MM.1S (cell line): Measurements from ENCODE around the gene PSORS1C1.

ENCODE experiments used
- EZH2 ChIP-seq: fragments of 300-600 bp; sonication (generic); optimal IDR thresholded peaks from 2 replicates; pipeline ENCODE3; 2017; ENCODE audit warnings: low read depth, mild to moderate bottlenecking, antibody characterized with exemption, low read length, mixed read lengths
- EZH2phosphoT487 ChIP-seq: fragments of 300-600 bp; sonication (generic); IDR thresholded peaks from 2 replicates; pipeline ENCODE4 v1.6.1; 2018; ENCODE audit warnings: antibody characterized with exemption, low read length
- TF ChIP-seq, protein P1 (sequence below): fragments of 300-600 bp; sonication (generic); IDR thresholded peaks from 2 replicates; pipeline ENCODE4 v1.5.1; 2016; ENCODE audit warnings: antibody characterized with exemption, low read length, mixed read lengths

DNA sequence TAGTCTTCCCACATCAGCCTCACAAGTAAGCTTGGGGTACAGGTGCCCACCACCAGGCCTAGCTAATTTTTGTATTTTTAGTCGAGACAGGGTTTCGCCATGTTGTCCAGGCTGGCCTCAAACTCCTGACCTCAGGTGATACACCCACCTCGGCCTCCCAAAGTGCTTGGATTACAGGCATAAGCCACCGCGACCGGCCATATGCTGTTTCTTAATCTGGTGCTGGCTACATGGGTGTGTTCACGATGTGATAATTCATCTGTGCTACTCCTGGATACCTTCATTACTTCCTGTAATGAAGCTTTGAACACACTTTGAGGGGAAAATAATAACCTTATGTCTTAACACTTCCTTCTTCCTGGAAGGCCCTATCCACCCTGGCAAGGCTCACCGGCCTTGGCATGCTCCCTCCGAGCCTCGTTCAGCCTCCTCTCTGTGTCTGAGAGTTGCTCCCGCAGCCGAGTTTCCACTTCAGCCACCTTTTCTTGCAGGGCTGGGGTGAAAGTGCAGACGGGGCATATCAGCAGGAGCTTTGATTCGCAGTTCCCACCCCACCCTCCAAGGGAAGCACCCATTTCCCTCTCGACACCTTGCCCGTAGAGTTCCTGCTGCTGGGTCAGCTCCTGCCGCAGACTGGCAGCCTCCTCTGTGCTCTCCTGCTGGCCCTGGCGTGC is 29.8 kb downstream of the PSORS1C1 start:
- TF ChIP-seq, protein P1, sequence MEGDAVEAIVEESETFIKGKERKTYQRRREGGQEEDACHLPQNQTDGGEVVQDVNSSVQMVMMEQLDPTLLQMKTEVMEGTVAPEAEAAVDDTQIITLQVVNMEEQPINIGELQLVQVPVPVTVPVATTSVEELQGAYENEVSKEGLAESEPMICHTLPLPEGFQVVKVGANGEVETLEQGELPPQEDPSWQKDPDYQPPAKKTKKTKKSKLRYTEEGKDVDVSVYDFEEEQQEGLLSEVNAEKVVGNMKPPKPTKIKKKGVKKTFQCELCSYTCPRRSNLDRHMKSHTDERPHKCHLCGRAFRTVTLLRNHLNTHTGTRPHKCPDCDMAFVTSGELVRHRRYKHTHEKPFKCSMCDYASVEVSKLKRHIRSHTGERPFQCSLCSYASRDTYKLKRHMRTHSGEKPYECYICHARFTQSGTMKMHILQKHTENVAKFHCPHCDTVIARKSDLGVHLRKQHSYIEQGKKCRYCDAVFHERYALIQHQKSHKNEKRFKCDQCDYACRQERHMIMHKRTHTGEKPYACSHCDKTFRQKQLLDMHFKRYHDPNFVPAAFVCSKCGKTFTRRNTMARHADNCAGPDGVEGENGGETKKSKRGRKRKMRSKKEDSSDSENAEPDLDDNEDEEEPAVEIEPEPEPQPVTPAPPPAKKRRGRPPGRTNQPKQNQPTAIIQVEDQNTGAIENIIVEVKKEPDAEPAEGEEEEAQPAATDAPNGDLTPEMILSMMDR = no peak
- TF ChIP-seq EZH2phosphoT487 (no peak), EZH2 (no peak)
